ENCODE results near the gene RPL39L.

The RPL39L gene

GRCh38 chr3:187088701-187089100, 50.6 kb downstream of the RPL39L start:
- ChIA-PET POLR2A (no interaction called here), CTCF (no interaction called here)
- no peak for DNase-seq (ENCODE audit: extremely low spot score)
- no peak for TF ChIP-seq CTCF (IDR thresholded peaks at IDR 0.05; ENCODE audit: control extremely low read depth, extremely low read depth, low read depth, missing control alignments)

GRCh38 chr3:187086831-187087230, 52.5 kb downstream of the RPL39L start:
- TF ChIP-seq CTCF (IDR thresholded peaks at IDR 0.05; ENCODE audit: control extremely low read depth, extremely low read depth, low read depth, missing control alignments), result no peak
- CTCF ChIA-PET, result interaction anchor here (1.5 kb wide), 1 partner anchor 26 kb away, joined by 5 read pairs; no protein-coding TSS in a partner anchor
- POLR2A ChIA-PET, result no interaction called here
- DNase-seq (ENCODE audit: extremely low spot score), result no peak

- ChIA-PET CTCF (interaction anchor here (1.3 kb wide), 1 partner anchor 54 kb away, joined by 3 read pairs; the partner anchor contains the start of gene RPL39L), POLR2A (no interaction called here)
- no peak for TF ChIP-seq CTCF (IDR thresholded peaks at IDR 0.05; ENCODE audit: control extremely low read depth, extremely low read depth, low read depth, missing control alignments)
- no peak for DNase-seq (ENCODE audit: extremely low spot score)
Measured at GRCh38 chr3:187085933-187086332, 53.4 kb downstream of the RPL39L start.

- DNase-seq (ENCODE audit: extremely low spot score), result no peak
- POLR2A ChIA-PET, result no interaction called here
- CTCF ChIA-PET, result interaction anchor here (1.3 kb wide), 1 partner anchor 54 kb away, joined by 3 read pairs; the partner anchor contains the start of gene RPL39L
- TF ChIP-seq CTCF (IDR thresholded peaks at IDR 0.05; ENCODE audit: control extremely low read depth, extremely low read depth, low read depth, missing control alignments), result no peak
Measured at GRCh38 chr3:187085021-187085666, 54.2 kb downstream of the RPL39L start.

GRCh38 chr3:187084580-187084979, 54.7 kb downstream of the RPL39L start:
- ChIA-PET POLR2A (no interaction called here), CTCF (interaction anchor here (0.7 kb wide), 1 partner anchor 29 kb away, joined by 3 read pairs; no protein-coding TSS in a partner anchor)
- DNase-seq (ENCODE audit: extremely low spot score), result no peak
- TF ChIP-seq CTCF (IDR thresholded peaks at IDR 0.05; ENCODE audit: control extremely low read depth, extremely low read depth, low read depth, missing control alignments), result no peak

- DNase-seq (ENCODE audit: extremely low spot score), result no peak
- no peak for TF ChIP-seq CTCF (IDR thresholded peaks at IDR 0.05; ENCODE audit: control extremely low read depth, extremely low read depth, low read depth, missing control alignments)
- POLR2A ChIA-PET, result no interaction called here
- CTCF ChIA-PET, result interaction anchor here (0.7 to 0.8 kb wide), 2 partner anchors 30 to 55 kb away, joined by 3 read pairs; partner anchors contain the start of gene RPL39L
Measured at GRCh38 chr3:187084126-187084525, 55.2 kb downstream of the RPL39L start.
